ENCODE measurements around the gene NPR1.

NPR1 gene

GRCh38 chr1:153642161-153642560, 36.3 kb upstream of the NPR1 start:
- Mint-ChIP-seq H3K4me3 (no peak overlapping the region), H3K9me3 (no peaks in the 10 kb centered on the region), H3K27ac (no peak overlapping the region), H3K36me3 (peaks cover 42 to 60% of the 10 kb centered on the region in 2 donors), H3K4me1 (peaks cover 16 to 34% of the 10 kb centered on the region in 2 donors), H3K27me3 (no peaks in the 10 kb centered on the region)
- ATAC-seq (replicated peaks) (no peak), DNase-seq (no peak)

GRCh38 chr1:153643100-153643499, 35.4 kb upstream of the NPR1 start:
- Mint-ChIP-seq H3K4me3 (no peak overlapping the region), H3K27me3 (no peaks in the 10 kb centered on the region), H3K36me3 (peaks cover 41 to 62% of the 10 kb centered on the region in 2 donors), H3K9me3 (no peaks in the 10 kb centered on the region), H3K4me1 (peaks cover 20 to 33% of the 10 kb centered on the region in 2 donors), H3K27ac (peak overlapping the region; percentile 6)
- ATAC-seq (replicated peaks): no peak
- DNase-seq: no peak

DNA sequence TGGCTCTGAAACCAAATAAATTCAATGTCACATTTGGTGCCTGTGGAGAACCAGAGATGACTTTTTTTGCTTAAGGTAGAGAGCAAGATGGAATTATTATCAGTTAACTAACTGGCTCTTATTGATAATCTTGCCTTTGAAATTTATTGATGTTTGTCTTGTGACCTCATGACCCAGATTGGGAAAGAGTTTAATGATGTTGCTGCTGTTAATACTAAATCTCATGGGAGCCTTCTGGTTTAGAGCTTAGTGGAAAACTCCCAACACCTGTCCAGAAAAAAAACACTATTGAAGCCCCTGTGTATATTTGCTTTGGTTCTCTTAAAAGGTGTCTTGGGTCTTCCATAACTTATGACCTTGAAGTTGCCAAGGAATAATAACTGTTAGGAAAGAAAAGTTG, 34.7 kb upstream of the NPR1 start:
- peaks cover 41 to 63% of the 10 kb centered on the region in 2 donors for H3K36me3 Mint-ChIP-seq
- DNase-seq (no peak), ATAC-seq (replicated peaks) (no peak)
- no peaks in the 10 kb centered on the region for H3K27me3 Mint-ChIP-seq
- no peaks in the 10 kb centered on the region for H3K9me3 Mint-ChIP-seq
- H3K27ac Mint-ChIP-seq: peak overlapping the region; percentile 88
- H3K4me3 Mint-ChIP-seq: no peak overlapping the region
- peaks cover 20 to 33% of the 10 kb centered on the region in 2 donors for H3K4me1 Mint-ChIP-seq

GRCh38 chr1:153646672-153647345, 31.7 kb upstream of the NPR1 start:
- peak overlapping the region; percentile 71 for H3K27ac Mint-ChIP-seq

DNA sequence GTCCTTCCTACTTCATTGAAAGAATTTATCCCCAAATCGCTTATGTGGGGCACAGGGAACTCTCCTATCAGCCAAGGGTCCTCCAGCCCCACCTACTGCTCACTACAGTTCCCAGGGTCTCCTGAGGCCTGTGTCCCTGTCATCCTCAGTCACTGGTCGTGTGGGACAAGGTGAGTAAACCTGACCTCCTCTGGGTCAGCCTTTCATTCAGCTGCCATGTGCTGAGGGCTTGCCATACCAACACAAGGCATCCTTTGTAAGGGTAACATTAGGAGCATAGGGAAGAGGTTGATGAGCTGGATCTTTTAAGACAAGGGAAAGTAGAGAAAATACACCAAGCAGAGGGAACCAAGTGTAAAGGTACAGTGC, 31.2 kb upstream of the NPR1 start:
- H3K27me3 Mint-ChIP-seq: no peaks in the 10 kb centered on the region
- peak overlapping the region; percentile 89 for H3K27ac Mint-ChIP-seq
- no peak overlapping the region for H3K4me3 Mint-ChIP-seq
- no peaks in the 10 kb centered on the region for H3K9me3 Mint-ChIP-seq
- H3K36me3 Mint-ChIP-seq: peaks cover 33 to 51% of the 10 kb centered on the region in 2 donors
- ATAC-seq (replicated peaks) (no peak), DNase-seq (no peak)
- H3K4me1 Mint-ChIP-seq: peaks cover 17 to 27% of the 10 kb centered on the region in 2 donors

More at GRCh38 chr1:153646672-153647345, 31.7 kb upstream of the NPR1 start:
- Mint-ChIP-seq H3K4me3 (no peak overlapping the region), H3K36me3 (peaks cover 37 to 56% of the 10 kb centered on the region in 2 donors), H3K27me3 (no peaks in the 10 kb centered on the region), H3K9me3 (no peaks in the 10 kb centered on the region), H3K4me1 (peaks cover 19 to 27% of the 10 kb centered on the region in 2 donors)
- DNase-seq (no peak), ATAC-seq (replicated peaks) (no peak)

DNA sequence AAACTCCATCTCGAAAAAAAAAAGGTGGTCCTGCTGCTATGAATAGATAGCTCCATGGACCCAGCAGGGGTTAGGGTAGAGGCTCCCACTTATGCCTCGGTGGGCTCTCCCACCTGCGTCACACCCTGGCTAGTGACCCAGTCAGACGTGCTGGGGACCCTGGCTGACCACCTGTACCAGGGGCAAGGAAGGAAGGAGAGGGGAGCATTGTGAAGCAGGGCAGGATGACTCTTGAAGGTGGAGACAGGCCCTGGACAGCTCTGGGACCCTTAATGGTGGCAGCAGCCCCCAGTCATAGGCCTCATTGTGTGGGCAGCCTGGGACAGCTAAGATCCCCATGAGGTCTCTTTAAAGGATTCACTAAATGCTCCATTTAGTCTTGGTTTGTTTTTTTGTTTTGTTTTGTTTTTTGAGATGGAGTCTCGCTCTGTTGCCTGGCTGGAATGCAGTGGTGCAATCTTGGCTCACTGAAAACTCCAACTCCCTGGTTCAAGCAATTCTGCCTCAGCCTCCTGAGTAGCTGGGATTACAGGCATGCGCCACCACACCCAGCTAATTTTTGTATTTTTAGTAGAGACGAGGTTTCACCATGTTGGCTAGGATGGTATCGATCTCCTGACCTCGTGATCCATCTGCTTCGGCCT, 30.4 kb upstream of the NPR1 start:
- Mint-ChIP-seq H3K36me3 (peaks cover 30 to 48% of the 10 kb centered on the region in 2 donors), H3K27me3 (no peaks in the 10 kb centered on the region), H3K9me3 (no peaks in the 10 kb centered on the region), H3K27ac (peak overlapping the region; percentile 37), H3K4me1 (peaks cover 14 to 24% of the 10 kb centered on the region in 2 donors), H3K4me3 (peak overlapping the region in 1 of 2 donors; percentile 29)
- DNase-seq: no peak
- ATAC-seq (replicated peaks): peak; percentile 22 to 23

- H3K4me1 Mint-ChIP-seq: peaks cover 10 to 13% of the 10 kb centered on the region in 2 donors
- peaks cover 20 to 36% of the 10 kb centered on the region in 2 donors for H3K36me3 Mint-ChIP-seq
- no peak for DNase-seq
- no peaks in the 10 kb centered on the region for H3K9me3 Mint-ChIP-seq
- H3K27me3 Mint-ChIP-seq: no peaks in the 10 kb centered on the region
- H3K4me3 Mint-ChIP-seq: peak overlapping the region in 1 of 2 donors; percentile 30
- peak overlapping the region; percentile 79 for H3K27ac Mint-ChIP-seq
- peak in 1 of 2 donors; percentile 43 for ATAC-seq (replicated peaks)
These were observed 29.2 kb upstream of the NPR1 start for GRCh38 chr1:153649137-153649862.

DNA sequence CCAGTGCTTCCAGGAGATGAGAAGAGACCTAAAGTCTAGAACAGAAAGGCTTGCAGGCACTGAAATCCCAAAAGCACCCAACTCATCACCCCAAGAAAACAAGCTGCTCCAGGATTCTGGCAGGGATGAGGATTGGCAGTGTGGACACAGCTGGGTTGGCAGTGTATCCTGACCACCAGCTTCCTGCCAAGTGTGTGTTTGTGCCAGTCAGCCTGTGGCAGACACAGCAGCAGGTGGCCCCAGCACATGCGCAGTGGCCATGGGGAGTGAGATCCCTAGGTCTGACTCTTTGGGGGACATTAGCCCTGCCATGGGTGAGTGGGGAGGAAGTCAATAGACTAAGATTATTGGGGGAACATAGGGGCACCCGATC, 28.6 kb upstream of the NPR1 start:
- ATAC-seq (replicated peaks) (peak in 1 of 2 donors; percentile 15), DNase-seq (no peak)
- H3K36me3 Mint-ChIP-seq: peaks cover 18 to 31% of the 10 kb centered on the region in 2 donors
- H3K27me3 Mint-ChIP-seq: no peaks in the 10 kb centered on the region
- H3K27ac Mint-ChIP-seq: peak overlapping the region; percentile 48
- no peaks in the 10 kb centered on the region for H3K9me3 Mint-ChIP-seq
- no peak overlapping the region for H3K4me3 Mint-ChIP-seq
- H3K4me1 Mint-ChIP-seq: peaks cover 9 to 13% of the 10 kb centered on the region in 2 donors

DNA sequence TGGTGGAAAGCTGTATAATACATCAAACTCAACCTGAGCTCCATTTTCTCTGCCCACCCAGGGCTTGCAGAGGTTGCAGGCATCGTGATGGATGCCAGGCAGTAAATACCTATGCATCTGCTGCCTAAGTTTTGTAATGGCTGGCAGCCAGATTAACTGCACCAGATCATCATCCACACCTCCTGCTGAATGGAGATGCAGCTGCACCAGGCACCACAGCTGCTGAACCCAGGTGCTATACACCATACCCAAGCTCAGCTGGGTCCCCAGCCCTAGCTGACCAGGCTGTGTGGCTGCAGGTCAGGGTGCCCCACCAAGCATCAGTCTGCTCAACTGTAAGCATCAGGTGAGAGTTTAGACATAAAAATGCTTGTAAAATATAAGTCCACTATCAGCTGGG, 26.7 kb upstream of the NPR1 start:
- Mint-ChIP-seq H3K9me3 (no peaks in the 10 kb centered on the region), H3K4me3 (no peak overlapping the region), H3K4me1 (peaks cover under 1 to 5% of the 10 kb centered on the region in 2 donors), H3K36me3 (peaks cover 6 to 14% of the 10 kb centered on the region in 2 donors), H3K27ac (no peak overlapping the region), H3K27me3 (no peaks in the 10 kb centered on the region)
- no peak for DNase-seq
- ATAC-seq (replicated peaks): no peak

- DNase-seq (no peak), ATAC-seq (replicated peaks) (no peak)
- H3K4me3 Mint-ChIP-seq: no peak overlapping the region
These were observed 25.5 kb upstream of the NPR1 start for GRCh38 chr1:153652805-153653500.

GRCh38 chr1:153655333-153655732, 23.2 kb upstream of the NPR1 start:
- DNase-seq: no peak
- ATAC-seq (replicated peaks): no peak
- no peak overlapping the region for H3K4me3 Mint-ChIP-seq
- H3K36me3 Mint-ChIP-seq: peaks cover 0 to 3% of the 10 kb centered on the region in 2 donors
- no peaks in the 10 kb centered on the region for H3K9me3 Mint-ChIP-seq
- H3K27me3 Mint-ChIP-seq: no peaks in the 10 kb centered on the region
- H3K4me1 Mint-ChIP-seq: peaks cover 5 to 15% of the 10 kb centered on the region in 2 donors
- no peak overlapping the region for H3K27ac Mint-ChIP-seq

More at GRCh38 chr1:153652805-153653500, 25.5 kb upstream of the NPR1 start:
- peaks cover 0 to under 1% of the 10 kb centered on the region in 2 donors for H3K4me1 Mint-ChIP-seq
- H3K36me3 Mint-ChIP-seq: peaks cover 0 to 3% of the 10 kb centered on the region in 2 donors
- H3K27me3 Mint-ChIP-seq: no peaks in the 10 kb centered on the region
- no peak overlapping the region for H3K27ac Mint-ChIP-seq
- no peaks in the 10 kb centered on the region for H3K9me3 Mint-ChIP-seq

DNA sequence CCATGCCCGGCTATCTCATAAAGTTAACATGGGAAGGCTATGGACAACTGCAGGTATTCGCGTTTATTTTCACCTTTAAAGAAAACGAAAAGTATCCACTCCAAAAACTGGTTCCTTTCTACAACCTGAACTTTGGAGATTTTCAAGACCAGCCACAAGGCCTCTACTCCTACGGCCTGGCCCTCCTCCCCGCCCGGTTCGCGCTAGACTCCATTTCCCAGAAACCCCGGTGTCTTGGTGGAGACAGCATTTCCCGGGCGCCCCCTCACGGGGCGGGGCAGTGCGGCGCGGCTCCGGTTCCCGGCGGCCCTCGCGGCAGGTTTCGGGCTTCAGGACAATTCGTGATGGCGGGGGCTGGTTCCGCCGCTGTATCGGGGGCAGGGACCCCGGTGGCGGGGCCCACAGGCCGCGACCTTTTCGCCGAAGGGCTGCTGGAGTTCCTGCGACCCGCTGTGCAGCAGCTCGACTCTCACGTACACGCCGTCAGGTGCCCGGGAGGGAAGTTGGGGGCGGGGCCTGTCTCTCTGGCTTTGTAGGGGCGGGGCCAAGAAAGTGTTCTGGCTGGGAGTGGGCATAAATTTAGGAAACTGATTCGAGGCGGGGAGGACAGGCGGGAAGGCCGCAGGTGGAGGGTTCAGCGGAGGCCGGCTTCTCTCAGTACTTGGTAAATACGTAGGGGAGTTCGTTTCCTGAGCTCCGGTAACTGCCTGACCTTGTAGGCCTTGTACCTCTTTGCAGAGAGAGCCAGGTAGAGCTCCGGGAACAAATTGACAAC, 19.9 kb upstream of the NPR1 start, which contains the start of gene SNAPIN:
Gene SNAPIN, plus strand, starts transcription at position 304 of the 775 bp plus-strand sequence. Its CDS starts 41 bp downstream, at position 345.
- DNase-seq (peak; percentile 90), ATAC-seq (replicated peaks) (peak; percentile 99)
- peaks cover 17 to 21% of the 10 kb centered on the region in 2 donors for H3K36me3 Mint-ChIP-seq
- peak within 1 kb of the TSS; percentile 97 to 99 for H3K4me3 Mint-ChIP-seq
- peak within 1 kb of the TSS; percentile 94 for H3K27ac Mint-ChIP-seq
- H3K4me1 Mint-ChIP-seq: peaks cover 12 to 25% of the 10 kb centered on the region in 2 donors
- no peaks in the 10 kb centered on the region for H3K9me3 Mint-ChIP-seq
- H3K27me3 Mint-ChIP-seq: no peaks in the 10 kb centered on the region

DNA sequence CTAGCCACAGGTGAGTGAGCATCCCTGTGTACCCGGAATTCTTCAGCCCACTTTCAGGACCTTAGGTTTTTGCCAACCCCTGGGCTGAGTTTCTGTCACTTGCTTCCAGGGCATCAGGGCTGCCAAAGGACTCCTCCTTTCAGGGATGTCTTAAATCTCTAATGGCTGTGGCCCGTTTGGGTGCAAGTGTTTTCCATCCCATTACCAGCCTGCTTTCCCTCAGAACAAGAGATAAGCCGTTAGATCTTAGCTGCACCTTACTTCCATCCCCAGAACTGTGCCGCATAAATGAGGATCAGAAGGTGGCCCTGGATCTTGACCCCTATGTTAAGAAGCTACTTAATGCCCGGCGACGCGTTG, 19.3 kb upstream of the NPR1 start:
- DNase-seq: no peak
- H3K4me3 Mint-ChIP-seq: peak overlapping the region; percentile 97 to 99
- H3K27me3 Mint-ChIP-seq: no peaks in the 10 kb centered on the region
- peaks cover 12 to 25% of the 10 kb centered on the region in 2 donors for H3K4me1 Mint-ChIP-seq
- no peaks in the 10 kb centered on the region for H3K9me3 Mint-ChIP-seq
- no peak for ATAC-seq (replicated peaks)
- H3K36me3 Mint-ChIP-seq: peaks cover 21 to 26% of the 10 kb centered on the region in 2 donors
- H3K27ac Mint-ChIP-seq: peak overlapping the region; percentile 94
